Ishikawa (cell line): ENCODE measurements around the gene TBL1X.

Experiments used
- CEBPB ChIP-seq: IDR thresholded peaks from 2 replicates; pipeline ENCODE4 v1.6.1; 2012
- TAF1 ChIP-seq: IDR thresholded peaks from 2 replicates; pipeline ENCODE4 v1.6.1; 2012; ENCODE audit warnings: low read depth, mild to moderate bottlenecking
- TCF12 ChIP-seq: IDR thresholded peaks from 2 replicates; pipeline ENCODE4 v1.6.1; 2012; ENCODE audit warnings: low read depth
- TF ChIP-seq, protein P1 (sequence below): IDR thresholded peaks from 2 replicates; pipeline ENCODE4 v1.6.1; 2012

DNA sequence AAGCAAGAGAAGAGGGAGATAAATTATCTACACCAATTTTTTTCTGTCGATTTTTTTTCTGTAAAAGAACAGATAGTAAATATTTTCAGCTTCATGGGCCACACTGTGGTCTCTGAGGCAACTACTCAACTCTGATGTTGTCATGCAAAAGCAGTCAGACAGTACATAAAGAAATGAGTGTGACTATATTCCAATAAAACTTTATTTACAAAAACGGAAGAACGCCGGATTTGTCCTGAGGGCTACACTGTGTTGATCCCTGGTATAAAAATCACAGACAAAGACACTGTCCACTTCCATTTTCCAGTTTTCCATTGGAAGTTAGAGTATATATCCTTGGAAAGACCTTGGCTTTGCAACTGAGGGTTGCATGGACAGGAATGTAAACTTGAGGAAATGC is 282.8 kb downstream of the TBL1X start:
- no peak for TF ChIP-seq CEBPB
- no peak for TF ChIP-seq TCF12
- TF ChIP-seq, protein P1, sequence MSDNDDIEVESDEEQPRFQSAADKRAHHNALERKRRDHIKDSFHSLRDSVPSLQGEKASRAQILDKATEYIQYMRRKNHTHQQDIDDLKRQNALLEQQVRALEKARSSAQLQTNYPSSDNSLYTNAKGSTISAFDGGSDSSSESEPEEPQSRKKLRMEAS: no peak
- TF ChIP-seq TAF1: no peak
